Measurements from ENCODE around the gene CREB5. TPM values are rescaled to one million over a fixed set of nuclear protein-coding genes. Genes with fewer than 3 reads are reported as not detected.

Gene CREB5
- total and polyA plus RNA-seq, 2 of the 13 experiments (the other 11 are each of a cell fraction or from before 2014, with no cell fraction given) = 0.38 to 0.71 TPM

DNA sequence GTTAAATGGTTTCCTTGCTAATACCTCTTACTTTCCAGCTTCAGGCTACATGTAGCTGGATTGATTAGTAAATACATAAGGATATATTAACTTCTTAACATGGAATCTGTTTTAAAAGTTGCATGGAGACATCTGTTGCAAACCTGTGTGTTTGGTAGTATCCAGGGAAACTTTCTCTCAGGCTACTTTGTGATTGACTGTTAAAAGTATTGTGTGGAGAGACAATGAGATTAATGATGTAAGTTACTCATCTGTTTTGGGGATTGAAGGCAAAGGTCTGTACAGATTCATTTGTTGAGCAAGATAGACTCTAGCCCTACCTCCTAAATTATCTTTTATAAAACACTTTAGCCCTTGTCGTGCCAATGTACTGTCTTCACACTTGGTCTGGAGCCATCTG, 6.6 kb downstream of the CREB5 start (continued):
- TF ChIP-seq, protein P1, sequence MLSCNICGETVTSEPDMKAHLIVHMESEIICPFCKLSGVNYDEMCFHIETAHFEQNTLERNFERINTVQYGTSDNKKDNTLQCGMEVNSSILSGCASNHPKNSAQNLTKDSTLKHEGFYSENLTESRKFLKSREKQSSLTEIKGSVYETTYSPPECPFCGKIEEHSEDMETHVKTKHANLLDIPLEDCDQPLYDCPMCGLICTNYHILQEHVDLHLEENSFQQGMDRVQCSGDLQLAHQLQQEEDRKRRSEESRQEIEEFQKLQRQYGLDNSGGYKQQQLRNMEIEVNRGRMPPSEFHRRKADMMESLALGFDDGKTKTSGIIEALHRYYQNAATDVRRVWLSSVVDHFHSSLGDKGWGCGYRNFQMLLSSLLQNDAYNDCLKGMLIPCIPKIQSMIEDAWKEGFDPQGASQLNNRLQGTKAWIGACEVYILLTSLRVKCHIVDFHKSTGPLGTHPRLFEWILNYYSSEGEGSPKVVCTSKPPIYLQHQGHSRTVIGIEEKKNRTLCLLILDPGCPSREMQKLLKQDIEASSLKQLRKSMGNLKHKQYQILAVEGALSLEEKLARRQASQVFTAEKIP (CRISPR knock-in tag; IDR thresholded peaks at IDR 0.05; ENCODE audit: borderline replicate concordance) = no peak
- TF ChIP-seq ZNF776 (CRISPR knock-in tag; IDR thresholded peaks at IDR 0.05) (no peak), KDM6A (CRISPR knock-in tag; IDR thresholded peaks at IDR 0.05; ENCODE audit: low read depth) (no peak), AGO2 (optimal IDR thresholded peaks at IDR 0.05; ENCODE audit: low read depth, low read length) (no peak)

DNA sequence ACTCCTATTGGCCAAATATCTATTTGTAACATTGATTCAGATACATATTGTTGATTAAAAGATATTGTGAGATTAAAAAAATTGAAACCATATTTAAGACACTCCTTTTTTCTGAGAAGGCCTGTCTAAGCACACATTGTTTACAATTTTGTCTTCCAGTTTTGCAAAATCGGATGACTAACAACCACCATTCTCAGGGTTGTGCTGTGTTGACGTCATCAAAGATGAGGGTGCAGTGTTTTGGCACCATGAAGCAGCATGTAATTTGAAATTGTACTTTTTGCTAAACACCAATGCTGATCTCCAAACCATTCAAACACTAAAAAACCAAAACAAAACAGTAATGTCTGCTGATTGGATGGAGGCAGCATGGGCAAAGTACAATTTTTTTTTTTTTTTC, 7.4 kb downstream of the CREB5 start:
- BruUV-seq (replicated peaks) = no TSS peak
- no peak overlapping the region for H2AFZ ChIP-seq (ENCODE audit: low read length)
- H3K36me3 ChIP-seq (replicated peaks in 1 of 2; ENCODE audit: control insufficient read depth in 1 of 2, insufficient read depth in 2 of 2, low read length in 2 of 2) = no peaks in the 10 kb centered on the region
- no peak overlapping the region for H3K4me2 ChIP-seq (ENCODE audit: low read depth, low read length)
- H3K9ac ChIP-seq (ENCODE audit: insufficient read depth, low read depth, low read length) = no peak overlapping the region
- TF ChIP-seq, protein P2, sequence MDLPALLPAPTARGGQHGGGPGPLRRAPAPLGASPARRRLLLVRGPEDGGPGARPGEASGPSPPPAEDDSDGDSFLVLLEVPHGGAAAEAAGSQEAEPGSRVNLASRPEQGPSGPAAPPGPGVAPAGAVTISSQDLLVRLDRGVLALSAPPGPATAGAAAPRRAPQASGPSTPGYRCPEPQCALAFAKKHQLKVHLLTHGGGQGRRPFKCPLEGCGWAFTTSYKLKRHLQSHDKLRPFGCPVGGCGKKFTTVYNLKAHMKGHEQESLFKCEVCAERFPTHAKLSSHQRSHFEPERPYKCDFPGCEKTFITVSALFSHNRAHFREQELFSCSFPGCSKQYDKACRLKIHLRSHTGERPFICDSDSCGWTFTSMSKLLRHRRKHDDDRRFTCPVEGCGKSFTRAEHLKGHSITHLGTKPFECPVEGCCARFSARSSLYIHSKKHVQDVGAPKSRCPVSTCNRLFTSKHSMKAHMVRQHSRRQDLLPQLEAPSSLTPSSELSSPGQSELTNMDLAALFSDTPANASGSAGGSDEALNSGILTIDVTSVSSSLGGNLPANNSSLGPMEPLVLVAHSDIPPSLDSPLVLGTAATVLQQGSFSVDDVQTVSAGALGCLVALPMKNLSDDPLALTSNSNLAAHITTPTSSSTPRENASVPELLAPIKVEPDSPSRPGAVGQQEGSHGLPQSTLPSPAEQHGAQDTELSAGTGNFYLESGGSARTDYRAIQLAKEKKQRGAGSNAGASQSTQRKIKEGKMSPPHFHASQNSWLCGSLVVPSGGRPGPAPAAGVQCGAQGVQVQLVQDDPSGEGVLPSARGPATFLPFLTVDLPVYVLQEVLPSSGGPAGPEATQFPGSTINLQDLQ (CRISPR knock-in tag; IDR thresholded peaks at IDR 0.05) = no peak
- TF ChIP-seq HOXA7 (CRISPR knock-in tag; IDR thresholded peaks at IDR 0.05) (no peak), CC2D1A (CRISPR knock-in tag; IDR thresholded peaks at IDR 0.05) (no peak), CREB1 (IDR thresholded peaks at IDR 0.05) (peak; percentile 89), CREB1 (CRISPR knock-in tag; IDR thresholded peaks at IDR 0.05) (no peak), ATF7 (IDR thresholded peaks at IDR 0.05) (peak; percentile 85), ATF7 (CRISPR knock-in tag; IDR thresholded peaks at IDR 0.05) (no peak)
- CTCF ChIA-PET (ENCODE audit: low intra/inter-chr PET ratio, low total read pairs) = no interaction called here
- FAIRE-seq = no peak
- no peak for ATAC-seq
- intact Hi-C loops (cut with micrococcal nuclease; ENCODE audit: unreplicated experiment) (no loop called here), in situ Hi-C loops (cut with HindIII; ENCODE audit: extremely low pct_ligation_motif_present, low pct_unique_long_range_greater_than_20kb) (no loop called here)
- no peaks in the 10 kb centered on the region; a peak in 1 of 5 replicates for H3K27me3 ChIP-seq (ENCODE audit: control insufficient read depth in 1 of 2, insufficient read depth in 2 of 2, low read length in 2 of 2)
- no peak overlapping the region for H3K4me3 ChIP-seq (replicated peaks in 1 of 3; ENCODE audit: insufficient read depth in 1 of 3, low read depth in 2 of 3, low read length in 3 of 3)
- no peak overlapping the region for H3K27ac ChIP-seq (ENCODE audit: extremely low read length, insufficient read depth, low read length)
- POLR2A ChIA-PET = no interaction called here
- no peaks in the 10 kb centered on the region for H3K4me1 ChIP-seq (ENCODE audit: insufficient read depth, low read length)
- H3K9me3 ChIP-seq (ENCODE audit: low read length) = no peaks in the 10 kb centered on the region
- no peaks in the 10 kb centered on the region for H3K79me2 ChIP-seq (ENCODE audit: insufficient read depth, low read length)
- no peaks in the 10 kb centered on the region for H4K20me1 ChIP-seq (ENCODE audit: insufficient read depth, low read length)
- WGBS (ENCODE audit: low lambda C conversion rate) = 35% methylated on average over 2 of the region's 2 CpGs
- no peak for DNase-seq (ENCODE audit: low spot score)
